Endothelial cell of umbilical vein (primary cell): ENCODE results near the gene CCR2. TPM values are rescaled to one million over a fixed set of nuclear protein-coding genes. Genes with fewer than 3 reads are reported as not detected.

ENCODE experiments used
- BruUV-seq: library from RNA; stranded (reverse); fragments of 400-500 nt; replicated peaks from 2 replicates; lab custom pipeline; 2021; lab: Mats Ljungman, UMichigan
- CTCF ChIA-PET: fragments of 300-600, 350-600 bp; sonication (Branson Sonifier 250); formaldehyde crosslinking; loops from one replicate; lab custom pipeline; 2021; ENCODE audit warnings: antibody characterized with exemption, inconsistent platforms; lab: Charles Lee
- POLR2A ChIA-PET: fragments of 300-600, 350-600 bp; sonication (Branson Sonifier 250); formaldehyde crosslinking; loops from one replicate; lab custom pipeline; 2021; ENCODE audit warnings: antibody characterized with exemption, inconsistent platforms; lab: Charles Lee
- DNase-seq: peaks from one replicate; pipeline ENCODE4 v3.0.0-alpha.2; 2011; ENCODE audit warnings: low read depth, low spot score
- FAIRE-seq: peaks from 2 replicates; lab custom pipeline; 2011; peaks lifted over from hg19 to GRCh38; lab: Jason Lieb, UNC
- H2AFZ ChIP-seq: 2 replicates; pipeline ENCODE4 v1.6.0; 2012; ENCODE audit warnings: low read depth, low read length, control low read depth, inconsistent platforms
- H3K27ac ChIP-seq: 2 replicates; pipeline ENCODE4 v1.5.1; 2011; ENCODE audit warnings: low read depth, mild to moderate bottlenecking, control low read depth, low read length, moderate library complexity; ENCODE audit not compliant: insufficient read depth
- H3K27me3 ChIP-seq, 2 experiments: 2 replicates each; pipeline versions ENCODE4 v1.6.0 to v1.6.1; 2011; ENCODE audit warnings: low read length in 2 of 2, mixed read lengths in 1 of 2; ENCODE audit not compliant: control insufficient read depth in 2 of 2, insufficient read depth in 2 of 2
- H3K36me3 ChIP-seq, 2 experiments: 2 replicates in 1 of 2; 3 replicates in 1 of 2; pipeline ENCODE4 v1.5.1; 2011; ENCODE audit warnings: low read length in 2 of 2, mild to moderate bottlenecking in 1 of 2, moderate library complexity in 1 of 2; ENCODE audit not compliant: control insufficient read depth in 2 of 2, insufficient read depth in 2 of 2; ENCODE audit errors: extremely low read depth in 1 of 2
- H3K4me1 ChIP-seq: 3 replicates; pipeline ENCODE4 v1.5.1; 2011; ENCODE audit warnings: mild to moderate bottlenecking, low read length; ENCODE audit not compliant: control insufficient read depth, insufficient read depth; ENCODE audit errors: extremely low read depth
- H3K4me2 ChIP-seq: 2 replicates; pipeline ENCODE4 v1.6.1; 2011; ENCODE audit warnings: low read length, control low read depth, mixed read lengths; ENCODE audit not compliant: insufficient read depth
- H3K4me3 ChIP-seq, 3 experiments: fragments of 200-600 bp in 1 of 3; sonication (generic), shearing (Covaris generic) in 1 of 3; replicated peaks in 1 of 3; 2 replicates each; pipeline ENCODE4 v1.5.1; 2011 to 2016; ENCODE audit warnings: control low read depth in 3 of 3, low read length in 3 of 3, mild to moderate bottlenecking in 2 of 3, inconsistent platforms in 1 of 3, low read depth in 1 of 3, moderate library complexity in 1 of 3; ENCODE audit not compliant: insufficient read depth in 1 of 3
- H3K79me2 ChIP-seq: 2 replicates; pipeline ENCODE4 v1.6.0; 2012; ENCODE audit warnings: low read length, inconsistent platforms; ENCODE audit not compliant: control insufficient read depth, insufficient read depth
- H3K9ac ChIP-seq: replicated peaks from 2 replicates; pipeline ENCODE3; 2011; ENCODE audit warnings: low read length, control low read depth; ENCODE audit not compliant: insufficient read depth; ENCODE audit errors: extremely low read depth
- H3K9me1 ChIP-seq: replicated peaks from 3 replicates; pipeline ENCODE4 v1.6.0; 2011; ENCODE audit warnings: mild to moderate bottlenecking, low read length; ENCODE audit not compliant: control insufficient read depth, insufficient read depth; ENCODE audit errors: extremely low read depth
- H3K9me3 ChIP-seq: replicated peaks from 2 replicates; pipeline ENCODE4 v1.5.1; 2012; ENCODE audit warnings: low read length, inconsistent platforms; ENCODE audit not compliant: control insufficient read depth, insufficient read depth
- H4K20me1 ChIP-seq: replicated peaks from 2 replicates; pipeline ENCODE3; 2011; ENCODE audit warnings: mild to moderate bottlenecking, low read length; ENCODE audit not compliant: control insufficient read depth, insufficient read depth; ENCODE audit errors: extremely low read depth
- EZH2 ChIP-seq: IDR thresholded peaks from 2 replicates; pipeline ENCODE4 v1.6.1; 2012; ENCODE audit warnings: borderline replicate concordance, low read depth, mild to moderate bottlenecking, moderate library complexity, low read length, inconsistent platforms; ENCODE audit not compliant: severe bottlenecking
- FOS ChIP-seq: IDR thresholded peaks from 2 replicates; pipeline ENCODE4 v1.6.1; 2011; ENCODE audit warnings: mild to moderate bottlenecking, low read length, moderate library complexity, borderline replicate concordance; ENCODE audit not compliant: insufficient read depth
- GATA2 ChIP-seq: IDR thresholded peaks from 2 replicates; pipeline ENCODE4 v1.7.0; 2011; ENCODE audit warnings: low read depth, mild to moderate bottlenecking, moderate library complexity, mixed read lengths, low read length; ENCODE audit not compliant: insufficient read length, insufficient read depth
- JUN ChIP-seq: IDR thresholded peaks from 2 replicates; pipeline ENCODE4 v1.6.1; 2011; ENCODE audit warnings: borderline replicate concordance, low read depth; ENCODE audit not compliant: insufficient read length, insufficient read depth
- MYC ChIP-seq: IDR thresholded peaks from one replicate; pipeline ENCODE4 v1.6.1; 2011; ENCODE audit warnings: mild to moderate bottlenecking, low read depth, low read length
- POLR2A ChIP-seq: IDR thresholded peaks from 2 replicates; pipeline ENCODE4 v1.6.1; 2012; ENCODE audit warnings: low read depth, mild to moderate bottlenecking, control low read depth, low read length
- POLR2AphosphoS5 ChIP-seq: IDR thresholded peaks from 2 replicates; pipeline ENCODE4 v1.6.1; 2012; ENCODE audit warnings: low read depth, mild to moderate bottlenecking, control low read depth, low read length, moderate library complexity; ENCODE audit not compliant: insufficient read depth
- dilution Hi-C: fragments of 300-500 bp; cut with MboI; formaldehyde crosslinking; loops from one replicate; pipeline ENCODE4 v1.15.0; 2019; ENCODE audit warnings: low sequenced_read_pairs; ENCODE audit not compliant: extremely low pct_ligation_motif_present
- intact Hi-C: fragments of 100-400 bp; cut with micrococcal nuclease; formaldehyde crosslinking; loops from one replicate; pipeline ENCODE4 v1.10.0; 2022
- polyA plus RNA-seq, 4 experiments: library from polyadenylated mRNA; depleted of rRNA in 3 of 4; stranded (reverse) in 3 of 4; unstranded in 1 of 4; fragments of >200 nt; gene quantifications; 2 replicates each; pipeline versions ENCODE4 v1.2.1 to v1.2.3, GENCODE V29; 2011 to 2012; ENCODE audit warnings: missing spikeins in 1 of 4
- total RNA-seq: library from RNA; stranded (reverse); gene quantifications from 2 replicates; pipeline ENCODE4 v1.2.3, GENCODE V29; 2021
- TF ChIP-seq, protein P1 (sequence below), 2 donors: IDR thresholded peaks; 1 replicate in 1 of 2; 2 replicates in 1 of 2; pipeline ENCODE4 v1.5.1; 2011; ENCODE audit warnings: low read length in 2 of 2, mild to moderate bottlenecking in 2 of 2, moderate library complexity in 2 of 2, control low read depth in 1 of 2, inconsistent platforms in 1 of 2, low read depth in 1 of 2; ENCODE audit not compliant: insufficient read depth in 1 of 2; ENCODE audit errors: extremely low read depth in 1 of 2
- TF ChIP-seq, protein P2 (sequence below): IDR thresholded peaks from 2 replicates; pipeline ENCODE4 v1.6.1; 2011; ENCODE audit not compliant: insufficient read depth, insufficient read length

Gene CCR2
- total and polyA plus RNA-seq, 2 donors (not counting 3 experiments of a cell fraction or from before 2014, with no cell fraction given), result not detected

DNA sequence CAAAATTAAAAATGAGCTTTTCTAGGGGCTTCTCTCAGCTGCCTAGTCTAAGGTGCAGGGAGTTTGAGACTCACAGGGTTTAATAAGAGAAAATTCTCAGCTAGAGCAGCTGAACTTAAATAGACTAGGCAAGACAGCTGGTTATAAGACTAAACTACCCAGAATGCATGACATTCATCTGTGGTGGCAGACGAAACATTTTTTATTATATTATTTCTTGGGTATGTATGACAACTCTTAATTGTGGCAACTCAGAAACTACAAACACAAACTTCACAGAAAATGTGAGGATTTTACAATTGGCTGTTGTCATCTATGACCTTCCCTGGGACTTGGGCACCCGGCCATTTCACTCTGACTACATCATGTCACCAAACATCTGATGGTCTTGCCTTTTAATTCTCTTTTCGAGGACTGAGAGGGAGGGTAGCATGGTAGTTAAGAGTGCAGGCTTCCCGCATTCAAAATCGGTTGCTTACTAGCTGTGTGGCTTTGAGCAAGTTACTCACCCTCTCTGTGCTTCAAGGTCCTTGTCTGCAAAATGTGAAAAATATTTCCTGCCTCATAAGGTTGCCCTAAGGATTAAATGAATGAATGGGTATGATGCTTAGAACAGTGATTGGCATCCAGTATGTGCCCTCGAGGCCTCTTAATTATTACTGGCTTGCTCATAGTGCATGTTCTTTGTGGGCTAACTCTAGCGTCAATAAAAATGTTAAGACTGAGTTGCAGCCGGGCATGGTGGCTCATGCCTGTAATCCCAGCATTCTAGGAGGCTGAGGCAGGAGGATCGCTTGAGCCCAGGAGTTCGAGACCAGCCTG is 17.8 kb downstream of the CCR2 start:
- intact Hi-C loops, result loop anchor here (10.0 kb wide), 1 partner anchor 183 kb away; no protein-coding TSS in a partner anchor
- peaks cover 8 to 22% of the 10 kb centered on the region in 2 experiments for H3K27me3 ChIP-seq
- H3K4me1 ChIP-seq, result no peaks in the 10 kb centered on the region
- H3K9me1 ChIP-seq, result no peaks in the 10 kb centered on the region
- TF ChIP-seq, protein P1, sequence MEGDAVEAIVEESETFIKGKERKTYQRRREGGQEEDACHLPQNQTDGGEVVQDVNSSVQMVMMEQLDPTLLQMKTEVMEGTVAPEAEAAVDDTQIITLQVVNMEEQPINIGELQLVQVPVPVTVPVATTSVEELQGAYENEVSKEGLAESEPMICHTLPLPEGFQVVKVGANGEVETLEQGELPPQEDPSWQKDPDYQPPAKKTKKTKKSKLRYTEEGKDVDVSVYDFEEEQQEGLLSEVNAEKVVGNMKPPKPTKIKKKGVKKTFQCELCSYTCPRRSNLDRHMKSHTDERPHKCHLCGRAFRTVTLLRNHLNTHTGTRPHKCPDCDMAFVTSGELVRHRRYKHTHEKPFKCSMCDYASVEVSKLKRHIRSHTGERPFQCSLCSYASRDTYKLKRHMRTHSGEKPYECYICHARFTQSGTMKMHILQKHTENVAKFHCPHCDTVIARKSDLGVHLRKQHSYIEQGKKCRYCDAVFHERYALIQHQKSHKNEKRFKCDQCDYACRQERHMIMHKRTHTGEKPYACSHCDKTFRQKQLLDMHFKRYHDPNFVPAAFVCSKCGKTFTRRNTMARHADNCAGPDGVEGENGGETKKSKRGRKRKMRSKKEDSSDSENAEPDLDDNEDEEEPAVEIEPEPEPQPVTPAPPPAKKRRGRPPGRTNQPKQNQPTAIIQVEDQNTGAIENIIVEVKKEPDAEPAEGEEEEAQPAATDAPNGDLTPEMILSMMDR (IDR thresholded peaks at IDR 0.05; ENCODE audit: extremely low read depth in 1 of 2, insufficient read depth in 1 of 2, low read depth in 1 of 2, low read length in 2 of 2), result no peak
- TF ChIP-seq GATA2, result no peak
- TF ChIP-seq, protein P2, sequence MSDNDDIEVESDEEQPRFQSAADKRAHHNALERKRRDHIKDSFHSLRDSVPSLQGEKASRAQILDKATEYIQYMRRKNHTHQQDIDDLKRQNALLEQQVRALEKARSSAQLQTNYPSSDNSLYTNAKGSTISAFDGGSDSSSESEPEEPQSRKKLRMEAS, result no peak
- no peak for TF ChIP-seq EZH2
- no peak for TF ChIP-seq FOS
- TF ChIP-seq POLR2A, result no peak
- no peak for TF ChIP-seq JUN
- TF ChIP-seq POLR2AphosphoS5, result no peak
- no peak for TF ChIP-seq MYC
- H3K4me3 ChIP-seq, result no peak overlapping the region
- ChIA-PET CTCF (interaction anchor here (1.5 to 6.1 kb wide), 4 partner anchors 11 to 96 kb away, joined by 4 to 45 read pairs (median 6); no protein-coding TSS in a partner anchor), POLR2A (no interaction called here)
- H3K4me2 ChIP-seq, result no peak overlapping the region
- FAIRE-seq, result no peak
- H4K20me1 ChIP-seq, result no peaks in the 10 kb centered on the region
- H2AFZ ChIP-seq, result no peak overlapping the region
- H3K9ac ChIP-seq, result no peak overlapping the region
- BruUV-seq, result no TSS peak
- no peak overlapping the region for H3K27ac ChIP-seq
- DNase-seq, result no peak
- H3K79me2 ChIP-seq, result no peaks in the 10 kb centered on the region
- no peaks in the 10 kb centered on the region for H3K36me3 ChIP-seq
- dilution Hi-C loops, result no loop called here
- no peaks in the 10 kb centered on the region for H3K9me3 ChIP-seq
